Colonic mucosa (tissue), 4 donors: Measurements from ENCODE around the gene MAP3K10. TPM values are rescaled to one million over a fixed set of nuclear protein-coding genes. Genes with fewer than 3 reads are reported as not detected.

ENCODE experiments used
- DNase-seq: peaks from one replicate; pipeline ENCODE4 v3.0.0-alpha.2; 2020
- H3K27ac ChIP-seq: fragments of 200-600 bp; one replicate; pipeline ENCODE4 v1.8.0; 2021
- H3K27me3 ChIP-seq: fragments of 200-600 bp; one replicate; pipeline ENCODE4 v1.8.0; 2021
- H3K36me3 ChIP-seq: fragments of 200-600 bp; one replicate; pipeline ENCODE4 v1.8.0; 2021
- H3K4me1 ChIP-seq: fragments of 200-600 bp; one replicate; pipeline ENCODE4 v1.8.0; 2021; ENCODE audit warnings: mild to moderate bottlenecking
- H3K4me3 ChIP-seq: fragments of 200-600 bp; one replicate; pipeline ENCODE4 v1.8.0; 2021
- H3K9ac ChIP-seq, 2 donors: one replicate each; pipeline ENCODE4 v1.7.0; 2013; ENCODE audit warnings: control low read depth in 2 of 2, low read depth in 2 of 2, low read length in 2 of 2
- H3K9me3 ChIP-seq: fragments of 200-600 bp; one replicate; pipeline ENCODE4 v1.8.0; 2021
- CTCF ChIP-seq: fragments of 200-600 bp; IDR thresholded peaks from one replicate; pipeline ENCODE4 v1.8.0; 2022; ENCODE audit warnings: antibody characterized with exemption, mild to moderate bottlenecking
- intact Hi-C: fragments of 100-400 bp; cut with DNase I; formaldehyde crosslinking; loops from one replicate; pipeline ENCODE4 v1.14.1; 2022
- total RNA-seq, 2 donors: library from RNA; stranded (reverse); fragmentation: NEBNext Ultra II Directional in 1 of 2; extraction: Animal tissue kit (Norgen Biotek cat#: 25700) in 1 of 2; gene quantifications; one replicate each; pipeline ENCODE4 v1.2.1, GENCODE V29; 2021
- donor health status: healthy.
- donor health status: DM: no; HTN: no; CAD: no.
- donor health status: DM: no; HTN: no; CAD: no.

The MAP3K10 gene
- total RNA-seq, 2 donors from 2014 or later: 9.1 to 10.9 TPM

GRCh38 chr19:40241809-40242384, 50.7 kb downstream of the MAP3K10 start:
- Histone ChIP-seq H3K27me3 (no peaks in the 10 kb centered on the region), H3K36me3 (peaks cover 3% of the 10 kb centered on the region), H3K9ac (no peak overlapping the region), H3K4me1 (no peaks in the 10 kb centered on the region), H3K4me3 (no peak overlapping the region), H3K9me3 (no peaks in the 10 kb centered on the region), H3K27ac (no peak overlapping the region)
- no peak for TF ChIP-seq CTCF
- no peak for DNase-seq
- intact Hi-C loops: no loop called here

- H3K4me3 ChIP-seq: no peak overlapping the region
- H3K36me3 ChIP-seq: peaks cover 3% of the 10 kb centered on the region
- no peaks in the 10 kb centered on the region for H3K27me3 ChIP-seq
- no peak overlapping the region for H3K27ac ChIP-seq
- no peak for DNase-seq
- no peak overlapping the region for H3K9ac ChIP-seq
- TF ChIP-seq CTCF: no peak
- H3K9me3 ChIP-seq: no peaks in the 10 kb centered on the region
- intact Hi-C loops: no loop called here
- no peaks in the 10 kb centered on the region for H3K4me1 ChIP-seq
These were observed 51.3 kb downstream of the MAP3K10 start for GRCh38 chr19:40242480-40242879.

GRCh38 chr19:40243181-40243580, 52.0 kb downstream of the MAP3K10 start:
- Histone ChIP-seq H3K9me3 (no peaks in the 10 kb centered on the region), H3K36me3 (peaks cover 3% of the 10 kb centered on the region), H3K9ac (no peak overlapping the region), H3K4me3 (no peak overlapping the region), H3K27ac (no peak overlapping the region), H3K4me1 (no peaks in the 10 kb centered on the region), H3K27me3 (no peaks in the 10 kb centered on the region)
- DNase-seq: no peak
- TF ChIP-seq CTCF: no peak
- intact Hi-C loops: no loop called here

GRCh38 chr19:40244579-40245317, 53.5 kb downstream of the MAP3K10 start:
- no peak overlapping the region for H3K27ac ChIP-seq
- H3K9ac ChIP-seq: no peak overlapping the region
- H3K27me3 ChIP-seq: no peaks in the 10 kb centered on the region
- H3K4me3 ChIP-seq: no peak overlapping the region
- no peaks in the 10 kb centered on the region for H3K36me3 ChIP-seq
- no peaks in the 10 kb centered on the region for H3K4me1 ChIP-seq
- H3K9me3 ChIP-seq: no peaks in the 10 kb centered on the region
- TF ChIP-seq CTCF: no peak
- DNase-seq: no peak
- intact Hi-C loops: no loop called here

- Histone ChIP-seq H3K4me3 (no peak overlapping the region), H3K9me3 (no peaks in the 10 kb centered on the region), H3K4me1 (no peaks in the 10 kb centered on the region), H3K9ac (no peak overlapping the region), H3K27me3 (no peaks in the 10 kb centered on the region), H3K36me3 (no peaks in the 10 kb centered on the region), H3K27ac (no peak overlapping the region)
- DNase-seq: no peak
- intact Hi-C loops: no loop called here
- TF ChIP-seq CTCF: no peak
These were observed 54.4 kb downstream of the MAP3K10 start for GRCh38 chr19:40245506-40246128.
